Right lobe of liver (tissue), 6 donors: ENCODE data around the gene BPIFB6. TPM values are rescaled to one million over a fixed set of nuclear protein-coding genes. Genes with fewer than 3 reads are reported as not detected.

Experiments used
- ATAC-seq, 4 donors: fragments of 200-7000 bp; cut with Tn5 transposase; one replicate each; pipeline ENCODE4 v1.9.1; 2020; ENCODE audit warnings: mild to moderate bottlenecking in 4 of 4, moderate library complexity in 4 of 4
- DNase-seq, 3 donors: peaks; one replicate each; pipeline ENCODE4 v3.0.0-alpha.2; 2020
- H3K27ac ChIP-seq, 3 donors: fragments of 200-600 bp; one replicate each; pipeline ENCODE4 v1.8.0; 2022
- H3K27me3 ChIP-seq, 2 donors: fragments of 200-600 bp; one replicate each; pipeline ENCODE4 v1.8.0; 2022
- H3K36me3 ChIP-seq, 4 donors: fragments of 200-600 bp; sonication (generic) in 1 of 4; one replicate each; pipeline versions ENCODE4 v1.5.1 to v1.8.0; 2017 to 2022; ENCODE audit warnings: control low read depth in 1 of 4
- H3K4me1 ChIP-seq, 4 donors: fragments of 200-600 bp; sonication (generic) in 1 of 4; one replicate each; pipeline versions ENCODE4 v1.5.1 to v1.8.0; 2017 to 2022; ENCODE audit warnings: control low read depth in 1 of 4
- H3K4me3 ChIP-seq, 3 donors: fragments of 200-600 bp; one replicate each; pipeline ENCODE4 v1.8.0; 2022
- H3K9me3 ChIP-seq, 4 donors: fragments of 200-600 bp; sonication (generic) in 1 of 4; one replicate each; pipeline versions ENCODE4 v1.5.1 to v1.8.0; 2017 to 2022; ENCODE audit warnings: control low read depth in 1 of 4
- POLR2A ChIP-seq: fragments of 450-650 bp; IDR thresholded peaks from one replicate; pipeline ENCODE4 v1.6.1; 2017; ENCODE audit warnings: antibody characterized with exemption, mild to moderate bottlenecking
- WGBS: methylation state at CpG from one replicate; pipeline ENCODE4 v1.1.6; 2018; ENCODE audit warnings: low coverage, low lambda C conversion rate; ENCODE audit not compliant: insufficient coverage; ENCODE audit errors: missing lambda C conversion rate; 5-methylcytosine and 5-hydroxymethylcytosine counted together
- intact Hi-C, 2 donors: fragments of 100-400 bp; cut with DNase I; formaldehyde crosslinking; loops; one replicate each; pipeline versions ENCODE4 v1.11.2 to v1.14.1; 2022
- total RNA-seq, 6 experiments: library from RNA; depleted of rRNA in 2 of 6; stranded (reverse); fragments of >200 nt in 2 of 6; fragmentation: NEBNext Ultra II Directional in 3 of 6; extraction: Animal tissue kit (Norgen Biotek cat#: 25700) in 3 of 6; gene quantifications; one replicate each; pipeline versions ENCODE4 v1.1.0 to v1.2.4, GENCODE V29; 2016 to 2023
- TF ChIP-seq, protein P1 (sequence below), 4 donors: fragments of 200-600 bp in 3 of 4; fragments of 450-650 bp in 1 of 4; IDR thresholded peaks; one replicate each; pipeline versions ENCODE4 v1.5.1 to v1.8.0; 2016 to 2022; ENCODE audit warnings: antibody characterized with exemption in 4 of 4, mild to moderate bottlenecking in 2 of 4
- donor health status: DM: no; HTN: yes; CAD: no.
- donor health status: DM: no; HTN: no; CAD: no.
- donor health status: DM: no; HTN: no; CAD: no.
- donor health status: DM: no; HTN: yes; CAD: no.
- donor health status: DM: no; HTN: yes; CAD: no.

BPIFB6 gene
- total RNA-seq, 6 experiments from 2014 or later = not detected

DNA sequence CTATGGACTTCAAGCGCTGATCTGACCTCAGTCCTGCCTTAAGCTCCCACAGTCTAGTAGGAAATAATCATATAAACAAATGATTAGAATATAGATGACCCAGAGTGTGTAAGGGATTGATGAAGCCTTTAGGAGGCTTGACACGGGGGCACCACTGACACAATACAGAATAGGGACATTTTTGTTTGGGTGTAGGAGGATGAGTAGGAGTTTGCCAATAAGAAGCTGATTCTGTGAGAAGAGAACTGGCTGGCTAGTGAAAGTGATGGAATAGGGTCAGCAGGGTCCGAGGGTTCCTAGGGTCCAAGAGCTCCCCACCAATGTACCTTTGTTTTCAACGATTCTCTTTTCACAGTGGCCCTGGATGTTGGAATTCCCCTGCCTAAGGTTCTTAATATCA, 40.9 kb downstream of the BPIFB6 start:
- DNase-seq (no peak), ATAC-seq (no peak)
- Histone ChIP-seq H3K4me3 (no peak overlapping the region), H3K9me3 (no peaks in the 10 kb centered on the region), H3K4me1 (no peaks in the 10 kb centered on the region), H3K27ac (no peak overlapping the region), H3K27me3 (no peaks in the 10 kb centered on the region), H3K36me3 (no peaks in the 10 kb centered on the region)
- 73% methylated on average over 4 of the region's 4 CpGs for WGBS
- TF ChIP-seq, protein P1, sequence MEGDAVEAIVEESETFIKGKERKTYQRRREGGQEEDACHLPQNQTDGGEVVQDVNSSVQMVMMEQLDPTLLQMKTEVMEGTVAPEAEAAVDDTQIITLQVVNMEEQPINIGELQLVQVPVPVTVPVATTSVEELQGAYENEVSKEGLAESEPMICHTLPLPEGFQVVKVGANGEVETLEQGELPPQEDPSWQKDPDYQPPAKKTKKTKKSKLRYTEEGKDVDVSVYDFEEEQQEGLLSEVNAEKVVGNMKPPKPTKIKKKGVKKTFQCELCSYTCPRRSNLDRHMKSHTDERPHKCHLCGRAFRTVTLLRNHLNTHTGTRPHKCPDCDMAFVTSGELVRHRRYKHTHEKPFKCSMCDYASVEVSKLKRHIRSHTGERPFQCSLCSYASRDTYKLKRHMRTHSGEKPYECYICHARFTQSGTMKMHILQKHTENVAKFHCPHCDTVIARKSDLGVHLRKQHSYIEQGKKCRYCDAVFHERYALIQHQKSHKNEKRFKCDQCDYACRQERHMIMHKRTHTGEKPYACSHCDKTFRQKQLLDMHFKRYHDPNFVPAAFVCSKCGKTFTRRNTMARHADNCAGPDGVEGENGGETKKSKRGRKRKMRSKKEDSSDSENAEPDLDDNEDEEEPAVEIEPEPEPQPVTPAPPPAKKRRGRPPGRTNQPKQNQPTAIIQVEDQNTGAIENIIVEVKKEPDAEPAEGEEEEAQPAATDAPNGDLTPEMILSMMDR (IDR thresholded peaks at IDR 0.05) = no peak
- no peak for TF ChIP-seq POLR2A
- intact Hi-C loops = no loop called here

DNA sequence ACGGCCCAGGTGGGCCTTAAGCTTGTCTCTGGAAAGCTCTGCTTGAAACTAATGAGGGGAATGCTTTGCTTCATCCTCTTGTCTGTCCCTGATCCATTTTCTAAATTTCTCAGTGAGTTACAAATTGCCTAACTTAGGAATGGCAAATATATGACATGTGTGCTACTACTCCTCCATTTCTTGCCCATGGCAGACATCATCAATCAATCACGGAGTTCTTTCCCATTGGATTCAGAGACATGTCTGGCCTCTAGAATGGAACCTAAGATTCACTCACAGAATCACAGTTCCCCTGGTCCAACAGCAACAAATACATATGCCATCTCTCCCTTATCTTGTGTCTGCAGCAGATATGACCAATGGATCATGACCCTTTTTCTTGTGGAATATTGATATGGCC, 41.4 kb downstream of the BPIFB6 start:
- H3K27me3 ChIP-seq = no peaks in the 10 kb centered on the region
- 85% methylated on average over 2 of the region's 2 CpGs for WGBS
- no peaks in the 10 kb centered on the region for H3K9me3 ChIP-seq
- no peak for DNase-seq
- no peak for ATAC-seq
- H3K27ac ChIP-seq = no peak overlapping the region
- intact Hi-C loops = no loop called here
- TF ChIP-seq, protein P1 (IDR thresholded peaks at IDR 0.05) = no peak
- no peak for TF ChIP-seq POLR2A
- H3K4me1 ChIP-seq = no peaks in the 10 kb centered on the region
- no peaks in the 10 kb centered on the region for H3K36me3 ChIP-seq
- H3K4me3 ChIP-seq = no peak overlapping the region

DNA sequence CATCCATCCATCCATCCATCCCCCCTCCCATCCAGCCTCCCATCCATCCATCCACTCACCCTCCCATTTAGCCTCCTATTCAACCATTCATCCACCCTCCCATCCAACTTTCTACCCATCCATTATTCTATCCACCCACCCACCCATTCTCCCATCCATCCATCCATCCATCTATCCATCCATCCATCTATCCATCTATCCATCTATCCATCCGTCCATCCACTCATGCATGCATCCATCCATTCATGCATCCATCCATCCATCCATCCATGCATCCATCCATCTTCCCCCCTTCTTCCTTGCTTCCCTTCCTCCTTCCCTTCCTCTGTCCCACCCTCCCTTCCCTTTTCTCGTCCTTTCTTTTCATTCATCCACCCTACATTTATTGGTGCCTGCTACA, 43.2 kb downstream of the BPIFB6 start:
- Histone ChIP-seq H3K36me3 (no peaks in the 10 kb centered on the region), H3K4me3 (no peak overlapping the region), H3K9me3 (no peaks in the 10 kb centered on the region), H3K27ac (no peak overlapping the region), H3K4me1 (no peaks in the 10 kb centered on the region), H3K27me3 (no peaks in the 10 kb centered on the region)
- DNase-seq = no peak
- ATAC-seq = no peak
- TF ChIP-seq, protein P1 (IDR thresholded peaks at IDR 0.05) = no peak
- no peak for TF ChIP-seq POLR2A
- intact Hi-C loops = no loop called here
- WGBS = 27% methylated on average over 2 of the region's 2 CpGs

GRCh38 chr20:33075281-33075680, 43.8 kb downstream of the BPIFB6 start:
- TF ChIP-seq, protein P1 (IDR thresholded peaks at IDR 0.05) = no peak
- no peak for TF ChIP-seq POLR2A
- no peak for DNase-seq

More at GRCh38 chr20:33075281-33075680, 43.8 kb downstream of the BPIFB6 start:
- no peaks in the 10 kb centered on the region for H3K4me1 ChIP-seq
- no peak for ATAC-seq
- 62% methylated on average over 6 of the region's 6 CpGs for WGBS
- H3K27ac ChIP-seq = no peak overlapping the region
- no peaks in the 10 kb centered on the region for H3K27me3 ChIP-seq
- no peak overlapping the region for H3K4me3 ChIP-seq
- no peaks in the 10 kb centered on the region for H3K9me3 ChIP-seq
- H3K36me3 ChIP-seq = no peaks in the 10 kb centered on the region
- intact Hi-C loops = no loop called here
